GM18498 (cell line): ENCODE results near the gene BCKDHA.
"Not testable (repeated sequence)": the region's sequence is repeated elsewhere in the genome, so short reads cannot be mapped to it uniquely, and the experiment has no call there.

ENCODE experiments used
- ATAC-seq: cut with Tn5 transposase; IDR thresholded peaks from one replicate; pipeline ENCODE4 v1.9.1; 2021; ENCODE audit warnings: mild to moderate bottlenecking, moderate library complexity; ENCODE audit not compliant: unreplicated experiment

Gene BCKDHA

DNA sequence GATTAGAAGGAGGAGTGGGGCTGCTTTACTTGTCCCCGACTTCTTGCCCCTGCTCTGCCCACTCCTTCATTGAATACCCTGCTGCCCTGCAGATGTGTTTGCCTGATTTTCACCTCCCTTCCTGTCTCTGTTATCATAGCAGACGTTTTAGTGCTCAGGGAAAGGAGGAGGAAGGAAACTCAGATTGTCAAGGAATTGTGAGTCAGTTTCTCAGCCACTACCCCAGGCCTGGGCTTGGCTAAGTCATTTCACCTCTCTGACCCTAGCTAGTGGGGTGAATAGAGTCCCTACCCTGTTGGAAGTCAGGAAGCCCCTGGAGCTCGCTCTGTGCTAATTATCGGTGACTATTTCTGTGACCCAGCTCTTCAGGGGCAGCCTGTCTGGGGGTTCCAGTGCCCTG is 3.9 kb downstream of the BCKDHA start:
- no peak for ATAC-seq

DNA sequence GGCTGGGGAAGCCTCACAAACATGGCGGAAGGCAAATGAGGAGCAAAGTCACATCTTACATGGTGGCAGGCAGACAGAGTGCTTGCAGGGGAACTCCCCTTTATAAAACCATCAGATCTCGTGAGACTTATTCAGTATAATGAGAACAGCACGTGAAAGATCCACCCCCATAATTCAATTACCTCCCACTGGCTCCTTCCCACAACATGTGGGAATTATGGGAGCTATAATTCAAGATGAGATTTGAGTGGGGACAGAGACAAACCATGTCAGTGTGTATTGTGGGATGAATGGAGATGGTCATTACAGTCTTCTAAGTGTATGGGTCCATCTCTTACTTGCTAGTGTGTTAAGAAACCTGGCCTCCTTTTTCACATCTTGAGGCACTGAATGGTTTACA is 4.4 kb downstream of the BCKDHA start:
- ATAC-seq: no peak

DNA sequence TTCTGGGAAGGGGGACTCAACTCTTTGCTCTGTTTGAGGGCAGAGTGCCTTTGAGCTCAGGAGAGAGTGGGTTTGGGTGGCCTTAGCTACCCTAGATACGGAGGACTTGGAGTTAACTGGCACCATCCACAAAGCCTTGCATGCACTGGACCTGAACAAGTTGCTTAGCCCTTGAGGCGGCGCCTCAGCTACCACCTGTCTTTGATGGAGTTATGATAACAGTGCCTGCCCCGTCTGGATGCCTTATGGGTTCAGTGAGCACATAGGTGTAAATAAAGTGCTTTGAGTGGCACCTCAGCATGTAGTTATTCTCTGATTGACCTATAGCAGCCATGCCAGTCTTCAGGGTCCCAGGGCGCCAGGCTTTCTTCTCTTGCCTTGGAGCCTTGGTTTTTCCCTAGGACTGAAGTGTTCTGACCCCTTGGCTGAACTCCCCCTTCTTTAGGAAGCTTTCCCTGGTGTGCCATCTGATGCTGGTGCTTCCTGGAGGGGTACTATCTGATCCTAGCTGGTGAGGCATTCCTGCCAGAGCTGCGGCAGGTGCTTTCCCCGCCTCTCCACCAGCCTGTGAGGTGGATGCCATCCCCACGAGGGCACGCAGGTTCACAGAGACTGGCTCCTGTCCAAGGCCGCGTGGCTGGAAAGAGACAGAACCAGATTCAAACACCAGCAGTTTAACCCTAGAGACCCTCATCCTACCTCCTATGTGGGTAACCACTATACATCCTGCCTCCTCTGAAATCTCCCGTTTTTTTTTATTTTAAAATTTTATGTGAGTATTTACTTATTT is 5.8 kb downstream of the BCKDHA start:
- ATAC-seq: no peak

DNA sequence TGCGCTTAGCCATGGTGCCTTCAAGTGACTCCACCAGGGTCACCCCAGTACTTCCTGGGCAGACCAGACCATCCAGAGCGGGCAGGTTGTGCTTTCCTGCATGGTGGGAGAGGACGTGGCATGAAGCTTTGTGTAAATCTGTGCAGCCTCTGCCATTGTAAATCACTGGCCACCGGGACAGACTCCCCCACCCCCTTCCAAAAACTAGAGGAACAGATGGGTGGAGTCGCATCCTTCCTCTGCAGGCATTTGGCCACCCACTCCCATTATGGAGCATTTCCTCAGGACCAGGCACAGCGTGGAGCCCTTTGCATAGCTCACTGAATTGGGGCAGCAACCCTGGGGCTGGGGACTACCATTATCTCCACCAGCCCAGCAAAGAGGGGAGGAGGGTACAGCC is 8.2 kb downstream of the BCKDHA start:
- ATAC-seq: no peak

DNA sequence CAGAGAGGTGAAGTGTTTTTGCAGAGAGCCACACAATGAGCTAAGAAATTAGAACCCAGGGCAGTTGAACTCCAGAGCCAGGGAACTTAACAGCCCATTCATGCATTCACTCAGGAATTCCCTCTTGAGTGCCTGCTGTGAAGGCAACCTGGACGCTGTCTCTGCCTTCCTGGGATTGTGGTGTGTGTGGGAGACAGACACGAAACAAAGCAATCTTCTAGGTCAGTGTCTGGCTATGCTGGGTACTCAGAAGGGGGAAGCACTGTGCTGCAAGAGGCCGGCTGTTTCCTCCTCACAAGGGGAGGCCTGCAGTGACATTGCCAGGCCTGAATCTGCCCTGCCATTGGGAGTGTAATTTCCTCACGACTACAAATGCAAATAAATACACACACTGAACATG is 9.7 kb downstream of the BCKDHA start:
- no peak for ATAC-seq

DNA sequence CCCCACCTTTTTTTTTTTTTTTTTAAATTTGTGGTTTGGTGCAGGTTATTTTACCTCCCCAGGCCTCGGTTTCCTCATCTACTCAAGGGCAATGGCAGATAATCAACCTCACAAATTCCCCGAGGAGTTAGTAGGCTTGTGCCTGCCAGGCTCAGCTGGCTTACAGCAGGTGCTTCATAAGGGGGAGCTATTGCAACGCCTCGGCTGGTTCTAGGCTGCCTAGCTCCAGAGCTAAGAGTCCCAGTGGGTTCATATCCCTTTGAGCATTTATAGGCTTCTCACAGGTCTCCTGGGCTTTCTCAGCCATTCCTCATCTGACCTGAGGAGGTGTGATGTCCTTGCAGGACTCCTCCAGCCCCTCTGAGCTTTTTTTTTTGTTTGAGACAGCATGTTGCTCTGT is 10.6 kb downstream of the BCKDHA start:
- ATAC-seq: no peak

DNA sequence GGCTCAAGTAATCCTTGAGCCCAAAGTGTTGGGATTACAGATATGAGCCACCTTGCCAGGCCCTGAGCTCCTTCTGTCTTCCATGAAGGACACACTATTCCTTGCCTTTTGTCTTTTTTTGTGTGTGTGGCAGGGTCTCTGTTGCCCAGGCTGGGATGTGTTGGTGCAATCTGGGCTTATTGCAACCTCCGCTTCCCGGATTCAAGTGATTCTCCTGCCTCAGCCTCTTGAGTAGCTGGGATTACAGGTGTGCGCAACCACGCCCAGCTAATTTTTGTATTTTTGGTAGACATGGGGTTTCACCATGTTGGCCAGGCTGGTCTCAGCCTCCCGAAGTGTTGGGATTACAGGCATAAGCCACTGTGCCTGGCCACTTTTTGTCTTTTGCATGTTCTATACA is 11.2 kb downstream of the BCKDHA start:
- ATAC-seq: not testable (repeated sequence)

DNA sequence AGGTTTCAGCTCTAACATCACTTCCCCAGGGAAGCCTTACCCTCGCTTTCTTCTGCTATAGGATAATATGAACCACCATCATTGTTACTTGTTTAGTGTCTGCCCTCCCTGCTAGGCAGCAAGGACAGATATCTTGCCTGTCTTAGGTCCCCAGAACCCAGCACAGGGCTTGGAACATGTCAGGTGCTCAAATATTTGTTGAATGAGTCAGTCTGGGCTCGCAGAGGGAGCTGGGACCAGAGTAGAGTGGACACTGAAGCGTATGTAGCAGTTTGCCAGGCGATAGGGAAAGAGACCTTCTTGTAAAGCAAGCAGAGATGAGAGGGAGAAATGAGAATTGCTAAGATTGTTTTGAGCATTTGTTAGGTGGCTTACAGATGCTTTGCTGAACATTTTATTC is 11.7 kb downstream of the BCKDHA start:
- no peak for ATAC-seq

DNA sequence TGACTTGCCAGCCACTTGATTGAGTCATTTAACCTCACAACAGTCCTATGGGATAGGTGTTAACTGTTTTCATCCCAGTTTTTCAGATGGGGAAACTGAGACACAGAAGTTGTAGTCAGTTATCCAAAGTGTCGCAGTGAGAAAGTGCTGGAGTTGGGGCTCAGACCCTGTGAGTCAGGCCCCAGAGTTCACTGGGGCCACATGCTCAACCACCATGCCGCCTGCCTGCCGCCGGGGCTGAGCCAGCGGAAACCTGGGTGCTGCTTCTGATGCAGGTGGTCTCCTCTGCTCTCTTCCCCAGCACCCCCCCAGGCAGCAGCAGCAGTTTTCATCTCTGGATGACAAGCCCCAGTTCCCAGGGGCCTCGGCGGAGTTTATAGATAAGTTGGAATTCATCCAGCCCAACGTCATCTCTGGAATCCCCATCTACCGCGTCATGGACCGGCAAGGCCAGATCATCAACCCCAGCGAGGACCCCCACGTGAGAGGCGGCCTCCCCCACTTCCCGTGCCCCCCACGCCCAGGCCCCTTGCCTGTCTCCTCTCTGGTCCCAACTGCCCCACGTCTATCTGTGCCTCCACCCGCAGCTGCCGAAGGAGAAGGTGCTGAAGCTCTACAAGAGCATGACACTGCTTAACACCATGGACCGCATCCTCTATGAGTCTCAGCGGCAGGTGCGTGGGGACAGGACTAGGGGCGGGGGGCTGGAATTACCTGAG is 12.9 kb downstream of the BCKDHA start:
- ATAC-seq: no peak

DNA sequence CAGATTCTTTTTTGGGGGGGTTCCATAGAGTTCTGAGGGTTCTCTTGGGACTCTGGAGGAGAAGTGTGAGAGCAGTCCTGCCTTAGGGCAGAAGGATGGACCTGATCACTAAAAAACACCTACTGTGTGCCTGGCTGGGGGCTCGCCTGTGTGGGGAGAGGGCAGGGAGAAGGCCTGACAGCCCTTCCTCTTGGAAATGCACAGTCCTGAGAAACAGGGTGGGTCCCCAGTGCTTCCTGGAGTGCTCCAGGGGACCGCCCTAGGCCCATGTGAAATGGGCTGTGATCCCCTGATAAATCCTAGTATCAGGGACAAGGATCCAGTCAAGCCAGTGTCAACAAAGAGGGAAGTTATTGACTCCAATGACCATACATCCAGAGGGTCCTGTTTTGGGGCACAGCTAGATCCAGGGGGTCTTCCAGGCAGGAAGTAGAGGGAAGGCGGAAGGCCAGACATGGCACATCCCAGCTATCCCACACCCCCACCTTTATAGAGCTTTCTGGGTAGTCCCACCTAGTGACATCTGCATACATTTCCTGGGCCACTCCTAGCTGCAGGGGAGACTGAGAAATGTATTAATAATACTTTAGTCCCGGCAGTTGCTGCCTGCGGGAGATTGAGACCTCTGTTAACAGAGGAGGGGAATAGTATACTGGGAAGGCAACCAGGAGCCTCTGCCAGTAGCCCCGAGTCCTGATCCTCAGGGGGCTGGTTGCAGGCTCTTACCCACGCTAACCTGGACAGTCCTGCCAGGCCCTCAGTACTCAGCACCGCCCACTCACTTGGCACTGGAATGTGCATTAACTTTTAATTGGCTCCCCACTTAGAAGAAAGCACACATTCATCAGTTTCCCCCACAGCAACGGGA is 13.7 kb downstream of the BCKDHA start:
- no peak for ATAC-seq

DNA sequence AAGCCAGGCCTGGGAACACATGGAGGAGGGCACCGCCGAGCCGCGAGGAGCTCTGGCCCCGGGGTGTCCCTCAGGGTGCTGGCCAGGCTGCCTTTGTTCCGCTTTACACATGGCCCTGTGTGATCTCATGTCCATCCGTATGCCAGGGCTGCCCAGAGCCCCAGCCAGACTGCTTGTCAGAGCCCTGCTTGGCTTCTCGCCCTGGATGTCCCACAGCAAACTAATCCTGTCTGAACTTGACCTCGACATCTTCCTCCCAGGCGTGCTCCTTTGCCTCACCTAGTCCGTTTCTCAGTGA is 14.3 kb downstream of the BCKDHA start:
- ATAC-seq: no peak

DNA sequence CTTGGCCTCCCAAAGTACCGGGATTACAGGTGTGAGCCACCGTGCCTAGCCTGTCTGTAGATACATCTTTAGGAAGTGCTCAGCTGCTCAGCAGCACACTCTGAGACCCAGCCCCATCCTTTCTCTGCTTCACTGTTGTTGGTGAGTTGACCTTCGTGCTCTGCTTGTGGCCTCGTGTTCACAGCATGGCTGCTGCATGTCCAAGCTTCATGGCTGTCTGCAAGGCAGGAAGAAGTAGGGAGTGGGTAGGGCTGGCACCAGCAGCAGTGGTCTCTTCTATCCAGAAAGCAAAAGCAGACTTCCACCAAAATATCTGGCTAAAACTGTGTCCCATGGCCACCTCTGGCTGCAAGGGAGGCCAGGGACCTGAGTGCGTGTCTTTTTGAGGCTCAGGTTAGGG is 15.3 kb downstream of the BCKDHA start:
- ATAC-seq: no peak

DNA sequence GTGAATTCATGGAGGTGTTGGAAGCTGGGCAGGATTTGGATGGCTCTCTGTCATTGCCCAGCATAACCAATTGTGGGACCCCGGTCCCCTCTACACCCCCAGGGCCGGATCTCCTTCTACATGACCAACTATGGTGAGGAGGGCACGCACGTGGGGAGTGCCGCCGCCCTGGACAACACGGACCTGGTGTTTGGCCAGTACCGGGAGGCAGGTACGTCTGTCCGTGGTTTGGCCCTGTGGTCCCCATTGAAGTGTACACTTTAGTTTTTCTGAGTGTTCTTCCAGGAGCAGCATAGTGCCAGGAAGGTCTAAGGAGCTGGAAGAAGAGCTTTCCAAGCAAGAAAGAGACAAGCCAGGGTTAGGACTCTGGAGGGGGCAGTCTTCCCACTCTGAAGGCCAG is 16.3 kb downstream of the BCKDHA start:
- no peak for ATAC-seq

DNA sequence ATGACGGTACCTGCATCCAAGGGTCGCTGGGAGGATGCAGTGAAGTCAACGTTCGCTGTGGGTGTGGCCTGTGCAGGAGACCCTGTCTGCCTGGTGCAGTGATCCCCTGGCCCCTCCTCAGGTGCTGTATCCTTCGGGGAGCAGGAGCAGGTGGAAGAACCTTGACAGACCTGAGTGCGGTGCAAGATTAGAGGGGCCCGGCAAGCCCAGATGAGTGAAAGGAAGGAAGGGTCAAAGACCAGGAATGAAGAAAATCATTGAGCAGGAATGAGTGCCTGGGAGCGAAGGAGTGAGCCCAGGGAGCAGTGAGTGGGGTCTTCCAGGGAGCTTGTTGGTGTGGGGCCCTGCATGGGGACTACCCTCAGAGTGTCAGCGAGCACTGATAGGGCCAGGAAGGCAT is 16.8 kb downstream of the BCKDHA start:
- ATAC-seq: no peak

DNA sequence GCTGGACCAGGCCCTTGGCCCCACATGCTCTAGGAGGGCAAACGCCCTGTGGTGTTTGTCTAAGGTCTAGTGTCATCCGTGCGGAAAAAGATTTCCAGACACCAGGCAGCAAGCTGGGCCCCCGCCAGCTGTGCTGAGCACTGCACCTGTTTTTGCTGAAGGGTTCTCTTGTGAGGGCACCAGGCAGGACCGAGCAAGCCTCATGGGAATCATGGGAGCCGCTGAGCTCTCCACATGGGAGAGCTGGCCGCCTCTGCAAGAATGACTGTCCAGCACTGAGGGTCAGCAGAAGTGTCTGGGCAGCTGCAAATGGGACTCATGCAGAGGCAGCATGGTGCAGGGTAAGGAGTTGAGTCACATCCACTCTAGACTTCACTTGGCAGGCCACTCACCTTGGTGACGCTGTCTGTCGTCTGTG is 17.5 kb downstream of the BCKDHA start:
- ATAC-seq: no peak

DNA sequence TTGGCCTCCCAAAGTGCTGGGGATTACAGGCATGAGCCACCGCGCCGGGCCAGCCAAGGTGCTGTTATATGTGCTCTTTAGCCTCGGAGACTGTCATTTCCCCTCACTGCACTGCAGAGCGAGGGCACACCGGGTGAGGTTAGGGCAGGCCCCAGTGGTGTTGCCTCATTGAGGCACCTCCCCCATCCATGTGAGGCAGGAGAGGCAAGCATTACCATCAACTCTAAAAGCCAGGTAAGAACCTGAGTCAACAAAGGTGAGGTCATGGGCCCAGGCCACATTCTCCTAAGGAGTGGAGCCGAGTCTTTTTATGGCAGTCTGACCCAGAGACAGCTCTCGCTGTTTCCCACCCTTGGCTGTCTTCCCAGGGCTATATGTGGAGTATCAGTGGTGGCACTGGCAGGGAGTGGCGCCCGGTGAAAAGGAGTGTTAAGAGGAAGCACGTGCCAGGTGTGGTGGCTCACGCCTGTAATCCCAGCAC is 18.6 kb downstream of the BCKDHA start:
- ATAC-seq: no peak

DNA sequence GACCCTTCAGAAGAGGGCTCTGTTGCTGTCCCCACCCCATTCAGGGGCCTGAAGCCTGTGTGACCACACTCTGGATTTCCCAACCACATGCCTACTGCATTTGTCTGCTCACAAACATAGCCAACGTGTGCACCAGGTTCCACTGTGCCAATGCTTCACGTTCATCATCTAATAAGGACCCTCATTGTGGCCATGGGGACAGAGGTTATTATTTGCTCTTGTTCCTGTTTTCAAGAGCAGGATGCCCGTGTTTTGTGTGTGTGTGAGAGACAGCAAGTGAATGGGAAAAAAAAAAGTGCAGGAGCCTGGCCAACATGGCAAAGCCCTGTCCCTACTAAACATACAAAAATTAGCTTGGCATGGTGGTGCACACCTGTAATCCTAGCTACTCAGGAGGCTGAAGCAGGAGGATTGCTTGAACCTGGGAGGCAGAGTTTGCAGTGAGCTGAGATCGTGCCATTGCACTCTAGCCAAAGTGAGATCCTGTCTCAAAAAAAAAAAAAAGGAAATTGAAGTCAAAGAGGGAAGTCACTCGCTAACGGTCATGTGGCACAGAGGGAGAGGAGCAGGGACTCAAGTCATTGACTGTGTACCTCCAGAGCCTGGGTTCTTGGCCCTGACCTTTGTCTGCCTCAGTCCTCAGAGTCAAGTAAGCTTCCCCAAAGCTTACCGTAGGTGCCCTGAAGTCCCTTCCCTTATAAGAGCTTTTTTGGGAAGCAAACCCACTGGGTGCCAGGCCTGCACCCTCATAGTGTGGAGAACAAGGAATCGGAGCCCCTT is 22.7 kb downstream of the BCKDHA start:
- ATAC-seq: no peak

DNA sequence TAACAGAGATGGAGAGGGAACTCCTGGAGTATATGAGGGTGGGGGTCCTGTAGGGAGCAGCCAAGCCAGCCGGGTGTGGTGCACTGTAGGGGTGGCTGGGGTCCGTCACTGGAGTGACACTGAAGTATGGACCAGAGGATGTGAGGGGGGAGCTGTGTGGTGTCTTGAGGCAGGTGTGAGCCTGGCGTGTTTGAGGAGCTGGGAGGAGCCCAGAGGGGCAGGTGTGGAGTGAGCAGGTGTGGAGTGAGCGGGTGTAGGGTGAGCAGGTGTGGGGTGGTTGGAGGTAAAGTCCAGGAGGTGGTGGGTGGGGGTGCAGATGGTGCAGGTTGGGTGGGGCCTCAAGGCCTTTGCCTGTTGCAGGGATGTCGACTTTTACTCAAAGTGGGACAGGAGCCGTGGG is 23.7 kb downstream of the BCKDHA start:
- ATAC-seq: no peak

DNA sequence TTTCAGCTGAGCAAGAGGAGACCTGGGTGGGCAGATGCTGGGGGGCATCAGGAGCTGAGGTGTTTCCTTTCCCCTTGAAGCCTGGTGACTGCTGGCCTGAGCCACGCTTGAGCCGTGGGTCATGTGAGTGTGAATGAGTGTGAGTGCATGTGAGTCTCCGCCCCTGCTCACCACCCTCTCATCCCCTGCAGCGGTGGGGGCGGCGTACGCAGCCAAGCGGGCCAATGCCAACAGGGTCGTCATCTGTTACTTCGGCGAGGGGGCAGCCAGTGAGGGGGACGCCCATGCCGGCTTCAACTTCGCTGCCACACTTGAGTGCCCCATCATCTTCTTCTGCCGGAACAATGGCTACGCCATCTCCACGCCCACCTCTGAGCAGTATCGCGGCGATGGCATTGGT is 24.4 kb downstream of the BCKDHA start:
- ATAC-seq: no peak

DNA sequence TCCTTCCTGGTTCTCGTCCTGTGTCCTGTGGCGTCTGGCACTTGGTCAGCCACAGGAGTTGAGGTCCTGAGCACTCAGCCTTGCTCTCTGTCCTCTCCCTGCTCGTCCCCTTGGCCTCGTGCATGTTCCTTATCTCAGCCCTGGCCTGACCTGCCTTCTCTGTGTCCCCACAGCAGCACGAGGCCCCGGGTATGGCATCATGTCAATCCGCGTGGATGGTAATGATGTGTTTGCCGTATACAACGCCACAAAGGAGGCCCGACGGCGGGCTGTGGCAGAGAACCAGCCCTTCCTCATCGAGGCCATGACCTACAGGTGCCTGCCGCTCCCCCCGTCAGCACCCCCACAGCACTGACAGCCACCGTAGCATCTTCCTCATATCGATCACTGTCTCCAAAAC is 24.8 kb downstream of the BCKDHA start:
- no peak for ATAC-seq

DNA sequence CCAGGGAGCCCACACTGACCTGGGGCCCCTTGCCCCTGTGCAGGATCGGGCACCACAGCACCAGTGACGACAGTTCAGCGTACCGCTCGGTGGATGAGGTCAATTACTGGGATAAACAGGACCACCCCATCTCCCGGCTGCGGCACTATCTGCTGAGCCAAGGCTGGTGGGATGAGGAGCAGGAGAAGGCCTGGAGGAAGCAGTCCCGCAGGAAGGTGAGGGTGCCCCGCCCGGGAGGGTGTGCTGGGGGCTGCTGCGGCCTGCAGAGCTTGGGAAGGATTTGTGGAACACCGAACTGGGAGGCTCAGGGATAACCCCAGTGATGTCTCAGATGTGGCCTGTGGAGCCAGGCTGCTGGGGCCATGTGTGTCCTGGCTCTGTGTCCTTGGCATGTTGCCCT is 25.3 kb downstream of the BCKDHA start:
- no peak for ATAC-seq
